Stimulated activated CD8-positive, alpha-beta memory T cell treated with anti-CD3 and anti-CD28 coated beads, Interleukin-15, amount 100 ng/mL, for 24 hours (primary cell): ENCODE results near the gene OLFML2B.

ENCODE experiments used
- DNase-seq: peaks from one replicate; pipeline ENCODE4 v3.0.0-alpha.2; 2020; ENCODE audit warnings: low read depth

OLFML2B gene

DNA sequence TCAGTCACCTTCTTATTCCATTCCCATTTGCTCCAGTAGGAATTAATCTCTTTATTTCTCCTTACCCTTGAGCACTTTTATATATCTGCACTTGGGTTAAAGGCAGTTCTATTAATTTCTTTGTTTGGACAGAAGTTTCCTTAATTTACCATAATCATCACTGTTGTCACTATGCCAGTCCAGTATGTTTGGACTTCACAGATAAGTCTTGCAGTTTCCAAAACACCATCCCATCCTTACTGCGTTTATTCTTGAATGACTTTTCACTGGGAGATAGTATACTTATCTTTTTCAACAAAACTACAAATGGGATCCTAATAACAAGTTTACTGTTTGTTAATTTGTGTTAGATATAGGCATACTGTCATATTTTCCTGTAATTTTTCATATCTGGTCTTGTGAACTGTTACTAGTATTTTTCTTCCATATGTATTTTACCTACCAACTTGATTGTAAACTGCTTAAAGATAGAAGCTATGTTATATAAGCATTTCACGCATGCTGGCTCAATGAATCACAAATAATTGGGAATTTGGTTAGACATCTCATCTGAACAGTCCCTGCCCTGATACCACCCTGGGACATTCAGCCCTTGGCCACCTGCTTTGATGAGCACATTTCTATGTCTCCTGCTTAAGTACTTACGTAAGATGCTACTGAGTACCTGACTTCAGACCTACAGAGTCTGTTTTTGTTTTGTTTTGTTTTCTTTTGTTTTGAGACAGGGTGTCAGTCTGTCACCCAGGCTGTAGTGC lies 78.2 kb downstream of the OLFML2B start:
- DNase-seq, result no peak

DNA sequence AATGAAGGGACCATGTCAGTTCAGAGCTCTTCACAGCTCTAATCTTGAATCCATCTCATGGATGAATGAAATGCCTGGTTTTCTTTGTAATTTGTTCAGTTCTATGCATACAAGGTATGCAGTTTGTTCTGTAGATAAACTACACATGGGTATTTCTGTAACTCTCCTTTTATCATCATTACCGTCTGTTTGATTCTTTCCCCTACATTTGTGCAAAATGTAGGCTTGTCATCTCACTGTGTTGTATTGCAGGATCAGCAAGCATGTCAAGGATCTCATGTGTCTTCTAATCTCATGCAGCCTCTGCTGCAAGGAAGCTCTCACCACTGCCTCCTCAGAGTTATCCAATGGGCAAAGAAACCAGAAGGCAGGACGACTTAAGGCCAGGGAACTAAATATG lies 79.3 kb downstream of the OLFML2B start:
- DNase-seq, result no peak

DNA sequence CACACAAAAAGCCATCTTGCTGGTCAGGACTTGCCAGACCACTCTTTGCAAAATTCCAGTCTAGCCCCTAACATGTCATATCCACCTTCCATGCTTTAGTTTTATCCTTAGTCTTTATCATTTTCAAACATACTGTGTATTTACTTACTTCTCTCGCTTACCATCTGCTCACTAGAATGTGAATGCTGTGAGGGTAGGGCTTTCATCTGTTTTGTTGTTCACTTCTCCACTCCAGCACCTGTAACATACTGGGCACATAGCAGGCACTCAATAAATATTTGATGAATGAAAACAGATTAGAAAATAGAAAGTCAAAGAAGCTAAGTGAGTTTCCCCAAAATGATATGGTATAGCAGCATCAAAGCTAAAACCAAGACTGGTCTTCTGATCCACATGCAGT lies 79.9 kb downstream of the OLFML2B start:
- DNase-seq, result no peak

GRCh38 chr1:161941726-161942436 lies 81.8 kb downstream of the OLFML2B start:
- DNase-seq, result no peak

DNA sequence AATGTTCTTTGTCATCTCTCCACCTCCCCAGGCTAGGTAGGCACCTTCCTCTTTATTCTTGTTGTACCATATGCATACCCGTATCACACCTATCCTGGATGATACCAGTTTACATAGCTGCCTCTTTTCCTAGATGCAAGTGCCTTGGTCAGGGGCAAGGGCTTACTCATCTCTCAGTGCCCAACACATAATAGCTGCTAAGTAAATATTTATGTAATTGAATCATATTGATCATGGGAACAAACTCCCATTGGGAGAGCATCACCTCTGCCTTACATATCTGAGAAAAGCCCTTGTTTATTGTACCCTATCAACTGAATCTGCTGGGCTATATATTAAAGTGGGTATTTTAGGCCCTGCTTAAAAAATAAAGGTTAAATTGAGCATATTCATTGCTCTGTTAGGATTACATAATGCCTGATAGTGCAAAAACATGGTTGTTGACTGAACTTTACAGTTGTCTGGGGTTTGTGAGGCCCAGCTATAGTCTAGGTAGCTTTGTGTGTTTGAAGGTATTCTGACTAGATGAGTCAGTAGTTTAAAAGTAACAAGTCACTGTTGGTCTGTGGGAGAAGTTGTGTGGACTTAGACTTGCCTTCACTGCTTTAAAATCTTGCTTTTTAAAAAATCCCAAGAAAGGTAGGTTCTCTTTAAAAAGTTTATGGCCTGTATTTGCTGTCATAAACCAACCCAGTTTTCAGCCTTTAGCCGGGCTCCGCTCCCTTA lies 82.6 kb downstream of the OLFML2B start:
- DNase-seq, result no peak

DNA sequence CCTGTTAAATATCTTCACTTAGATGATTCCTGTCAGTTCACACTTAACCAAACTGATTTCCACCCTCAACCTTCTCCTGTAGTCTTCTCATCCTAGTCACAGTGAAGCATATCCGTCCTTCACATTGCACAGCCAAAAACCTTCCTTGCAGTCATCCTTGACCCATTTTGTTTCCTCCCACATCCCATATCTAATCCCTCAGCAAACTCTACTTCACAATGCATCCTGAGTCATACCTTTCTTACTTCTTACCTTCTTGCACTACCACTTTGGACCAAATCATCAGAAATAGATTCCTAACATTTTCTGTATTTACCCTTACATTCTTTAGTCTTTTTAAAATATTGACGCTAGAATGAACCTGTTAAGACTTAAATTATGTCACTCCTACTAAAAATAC lies 86.9 kb downstream of the OLFML2B start:
- DNase-seq, result no peak

GRCh38 chr1:161935264-161935663 lies 88.4 kb downstream of the OLFML2B start:
- no peak for DNase-seq

DNA sequence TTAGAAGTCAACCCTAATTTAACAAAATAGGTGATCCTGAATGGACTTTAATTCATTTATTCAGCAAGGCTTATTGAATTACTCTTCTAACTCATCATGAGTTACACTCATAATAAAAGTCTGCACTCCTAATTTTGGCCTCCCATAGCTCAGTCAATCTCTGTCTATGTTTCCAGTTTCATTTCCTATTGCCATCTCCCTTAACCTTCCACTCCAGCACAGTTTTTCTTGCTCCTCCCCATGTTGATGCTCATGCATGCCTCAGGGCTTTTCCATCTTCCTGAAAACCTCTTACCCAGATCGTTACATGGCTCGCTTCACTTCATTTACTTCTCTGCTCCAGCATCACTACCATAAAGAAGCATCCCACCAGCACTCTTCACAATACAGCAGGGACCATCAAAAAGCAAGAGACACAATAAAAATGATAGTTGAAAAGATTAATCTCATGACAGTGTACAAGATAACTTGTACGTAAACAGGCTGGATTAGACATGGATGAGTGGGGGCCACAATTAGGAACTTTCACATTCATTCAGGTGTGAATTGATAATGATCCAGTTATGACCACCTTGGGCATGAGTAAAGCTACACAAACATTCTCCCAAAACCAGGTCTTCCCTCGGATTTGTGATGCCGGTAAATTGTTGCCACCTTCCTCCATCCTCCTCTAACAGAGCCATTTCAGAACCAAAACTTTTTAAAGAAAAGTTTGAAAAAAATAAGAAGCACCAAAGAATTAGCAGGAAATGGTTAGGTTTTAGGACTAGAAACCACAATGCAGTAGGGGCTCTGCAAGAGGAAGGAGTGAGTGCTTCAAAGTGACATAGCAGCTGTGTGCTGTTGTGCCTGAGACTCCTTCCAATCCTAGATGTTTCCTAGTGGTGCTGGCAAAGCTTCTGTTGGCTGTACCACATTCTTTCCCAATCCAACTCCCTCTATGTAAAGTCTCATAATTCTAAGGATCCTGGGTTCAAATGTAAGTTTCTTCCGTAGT lies 89.8 kb downstream of the OLFML2B start:
- no peak for DNase-seq
